Measurements from ENCODE around the gene EFCAB7.

- TF ChIP-seq CTCF (IDR thresholded peaks at IDR 0.05) (no peak), POLR2A (IDR thresholded peaks at IDR 0.05) (no peak), POLR2AphosphoS5 (IDR thresholded peaks at IDR 0.05) (no peak)
Measured at GRCh38 chr1:63548303-63548702, 25.0 kb downstream of the EFCAB7 start.

All from gastroesophageal sphincter (tissue), 3 donors.